HepG2 (cell line): ENCODE measurements around the gene NEU1. TPM values are rescaled to one million over a fixed set of nuclear protein-coding genes. Genes with fewer than 3 reads are reported as not detected.
"Not testable (repeated sequence)": the region's sequence is repeated elsewhere in the genome, so short reads cannot be mapped to it uniquely, and the experiment has no call there.

ENCODE experiments used
- ATAC-seq: fragments of 200-7000 bp; cut with Tn5 transposase; 3 replicates; pipeline ENCODE4 v1.9.1; 2020; ENCODE audit warnings: mild to moderate bottlenecking, moderate library complexity
- BruUV-seq: library from RNA; stranded (reverse); fragments of 400-500 nt; replicated peaks from 2 replicates; lab custom pipeline; 2021; lab: Mats Ljungman, UMichigan
- CTCF ChIA-PET: fragments of 300-600 bp; formaldehyde crosslinking; extraction: SDS; loops from one replicate; lab custom pipeline; 2021; ENCODE audit warnings: low total read pairs, inconsistent platforms, low intra/inter-chr PET ratio; lab: Yijun Ruan, JAX
- POLR2A ChIA-PET: fragments of 350-600 bp; sonication (Branson Sonifier 250); formaldehyde crosslinking; loops from one replicate; lab custom pipeline; 2020; ENCODE audit warnings: antibody characterized with exemption, inconsistent platforms; lab: Yijun Ruan, JAX
- DNase-seq: peaks from one replicate; pipeline ENCODE4 v3.0.0-alpha.2; 2015; ENCODE audit warnings: low spot score
- FAIRE-seq: peaks from 3 replicates; lab custom pipeline; 2011; peaks lifted over from hg19 to GRCh38; lab: Jason Lieb, UNC
- H2AFZ ChIP-seq: one replicate; pipeline ENCODE4 v1.6.1; 2011; ENCODE audit warnings: low read length, inconsistent platforms
- H3K27ac ChIP-seq: fragments of 300-600 bp; 3 replicates; pipeline ENCODE4 v1.8.0; 2011; ENCODE audit warnings: mixed run types, mild to moderate bottlenecking, mixed read lengths, low read length, inconsistent platforms; ENCODE audit not compliant: insufficient read depth; ENCODE audit errors: extremely low read length
- H3K27me3 ChIP-seq, 2 experiments: fragments of 200-600 bp in 1 of 2; 2 replicates in 1 of 2; 3 replicates in 1 of 2; pipeline versions ENCODE4 v1.6.0 to v1.8.0; 2011; ENCODE audit warnings: low read length in 2 of 2, mild to moderate bottlenecking in 2 of 2, moderate library complexity in 2 of 2, inconsistent platforms in 1 of 2; ENCODE audit not compliant: insufficient read depth in 2 of 2, control insufficient read depth in 1 of 2
- H3K36me3 ChIP-seq, 2 experiments: fragments of 200-600 bp in 1 of 2; replicated peaks in 1 of 2; 2 replicates in 1 of 2; 3 replicates in 1 of 2; pipeline versions ENCODE4 v1.5.1 to v1.8.0; 2011; ENCODE audit warnings: low read length in 2 of 2, inconsistent platforms in 1 of 2; ENCODE audit not compliant: insufficient read depth in 2 of 2, control insufficient read depth in 1 of 2
- H3K4me1 ChIP-seq: 2 replicates; pipeline ENCODE4 v1.5.1; 2012; ENCODE audit warnings: low read length, inconsistent platforms; ENCODE audit not compliant: insufficient read depth
- H3K4me2 ChIP-seq: 2 replicates; pipeline ENCODE4 v1.6.0; 2011; ENCODE audit warnings: low read depth, low read length, inconsistent platforms
- H3K4me3 ChIP-seq, 3 experiments: fragments of 200-600 bp in 1 of 3; sonication (generic), shearing (Covaris generic) in 1 of 3; replicated peaks in 1 of 3; 2 replicates each; pipeline ENCODE4 v1.5.1; 2011 to 2016; ENCODE audit warnings: low read length in 3 of 3, inconsistent platforms in 2 of 3, low read depth in 2 of 3, mild to moderate bottlenecking in 2 of 3, control low read depth in 1 of 3, mixed read lengths in 1 of 3; ENCODE audit not compliant: insufficient read depth in 1 of 3
- H3K79me2 ChIP-seq: one replicate; pipeline ENCODE4 v1.6.1; 2011; ENCODE audit warnings: low read length, inconsistent platforms; ENCODE audit not compliant: insufficient read depth
- H3K9ac ChIP-seq: 2 replicates; pipeline ENCODE4 v1.6.0; 2011; ENCODE audit warnings: mild to moderate bottlenecking, low read depth, low read length, inconsistent platforms; ENCODE audit not compliant: insufficient read depth
- H3K9me3 ChIP-seq: 2 replicates; pipeline ENCODE4 v1.5.1; 2012; ENCODE audit warnings: mild to moderate bottlenecking, low read length
- H4K20me1 ChIP-seq: 2 replicates; pipeline ENCODE4 v1.6.0; 2011; ENCODE audit warnings: inconsistent platforms, mild to moderate bottlenecking, low read length, moderate library complexity; ENCODE audit not compliant: insufficient read depth
- CEBPB ChIP-seq: IDR thresholded peaks from 2 replicates; pipeline ENCODE4 v1.6.1; 2011; ENCODE audit warnings: low read depth, low read length, improper control_type of control experiment, borderline replicate concordance
- DMTF1 ChIP-seq: sonication (generic); formaldehyde crosslinking; IDR thresholded peaks from 2 replicates; pipeline ENCODE4 v1.4.0; 2020; ENCODE audit warnings: mild to moderate bottlenecking, missing genetic modification reagents
- HOXD1 ChIP-seq: sonication (generic); formaldehyde crosslinking; IDR thresholded peaks from 2 replicates; pipeline ENCODE4 v1.5.0; 2020; ENCODE audit warnings: missing genetic modification reagents
- ISX ChIP-seq: sonication (generic); formaldehyde crosslinking; conservative IDR thresholded peaks from 2 replicates; pipeline ENCODE4 v1.5.0; 2020; ENCODE audit warnings: missing genetic modification reagents
- WGBS: methylation state at CpG from one replicate; pipeline ENCODE4 v1.1.6; 2017; ENCODE audit warnings: low lambda C conversion rate; 5-methylcytosine and 5-hydroxymethylcytosine counted together
- in situ Hi-C: cut with HindIII; loops from 2 replicates; pipeline ENCODE4 v1.10.0; 2017; ENCODE audit warnings: low pct_unique_long_range_greater_than_20kb; ENCODE audit not compliant: extremely low pct_ligation_motif_present
- intact Hi-C: fragments of 100-400 bp; cut with micrococcal nuclease; formaldehyde crosslinking; loops from one replicate; pipeline ENCODE4 v1.10.0; 2022; ENCODE audit not compliant: unreplicated experiment
- polyA plus RNA-seq, 8 experiments: library from polyadenylated mRNA; depleted of rRNA in 3 of 8; stranded (reverse) in 7 of 8; unstranded in 1 of 8; fragments of >200 nt; fragmentation: Illumina TruSeq in 4 of 8; extraction: Trizol in 4 of 8; gene quantifications; 2 replicates each; pipeline versions ENCODE4 v1.2.1 to v1.2.3, GENCODE V29; 2011 to 2016; ENCODE audit warnings: low read depth in 4 of 8, missing spikeins in 1 of 8, mixed read lengths in 1 of 8; ENCODE audit not compliant: insufficient read depth in 1 of 8
- total RNA-seq, 5 experiments: library from RNA; depleted of rRNA; stranded (reverse); fragments of >200 nt; fragmentation: Illumina TruSeq; extraction: Trizol; gene quantifications; 2 replicates each; pipeline ENCODE4 v1.2.3, GENCODE V29; 2016; ENCODE audit warnings: low read depth in 1 of 5

Gene NEU1
- total and polyA plus RNA-seq, 2 of the 13 experiments (the other 11 are each of a cell fraction or from before 2014, with no cell fraction given): 215 to 297 TPM

DNA sequence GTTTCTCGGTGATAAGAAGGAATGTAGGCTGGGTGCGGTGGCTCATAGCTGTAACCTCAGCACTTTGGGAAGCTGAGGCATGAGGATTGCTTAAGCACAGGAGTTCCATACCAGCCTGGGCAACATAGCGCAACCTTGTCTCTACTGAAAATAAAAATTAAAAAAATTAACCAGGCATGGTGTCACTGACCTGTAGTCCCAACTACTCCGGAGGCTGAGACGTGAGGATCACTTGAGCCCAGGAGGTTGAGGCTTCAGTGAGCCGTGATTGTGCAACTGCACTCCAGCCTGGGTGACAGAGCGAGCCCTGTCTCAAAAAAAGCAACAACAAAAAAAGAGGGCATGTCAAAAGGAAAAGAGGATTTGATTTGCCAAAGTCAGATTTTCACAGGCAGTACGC, 3.9 kb downstream of the NEU1 start:
- peaks cover 38% of the 10 kb centered on the region for H3K4me1 ChIP-seq
- 96% methylated on average over 8 of the region's 8 CpGs for WGBS
- no TSS peak for BruUV-seq
- in situ Hi-C loops: no loop called here
- H3K4me3 ChIP-seq: no peak overlapping the region
- H2AFZ ChIP-seq: no peak overlapping the region
- H3K79me2 ChIP-seq: peaks cover 25% of the 10 kb centered on the region
- H3K9ac ChIP-seq: no peak overlapping the region
- no peaks in the 10 kb centered on the region for H4K20me1 ChIP-seq
- H3K27ac ChIP-seq: no peak overlapping the region
- ATAC-seq (no peak), FAIRE-seq (no peak), DNase-seq (no peak)
- H3K36me3 ChIP-seq: peaks cover 8 to 33% of the 10 kb centered on the region in 2 experiments; a peak in 4 of 5 replicates
- H3K27me3 ChIP-seq: no peaks in the 10 kb centered on the region; a peak in 1 of 5 replicates
- no peak overlapping the region for H3K4me2 ChIP-seq
- ChIA-PET CTCF (no interaction called here), POLR2A (interaction anchor here (0.7 to 4.1 kb wide), 3 partner anchors 14 to 31 kb away, joined by 3 to 27 read pairs (median 4); partner anchors contain the start of gene HSPA1B)
- intact Hi-C loops: no loop called here
- TF ChIP-seq DMTF1 (CRISPR knock-in tag) (no peak), ISX (CRISPR knock-in tag) (no peak), CEBPB (peak; percentile 53; the same call in 1 of the 2 replicates), HOXD1 (CRISPR knock-in tag) (no peak)
- no peaks in the 10 kb centered on the region for H3K9me3 ChIP-seq

GRCh38 chr6:31857774-31858173, 4.8 kb downstream of the NEU1 start:
- H3K27ac ChIP-seq, H3K4me2 ChIP-seq, H3K4me3 ChIP-seq, H4K20me1 ChIP-seq, CTCF ChIA-PET, FAIRE-seq, H3K27me3 ChIP-seq, in situ Hi-C loops, intact Hi-C loops, H3K9me3 ChIP-seq, ATAC-seq, H2AFZ ChIP-seq, DNase-seq, BruUV-seq, H3K9ac ChIP-seq: not testable (repeated sequence)
- H3K79me2 ChIP-seq: peaks cover 24% of the 10 kb centered on the region
- H3K4me1 ChIP-seq: peaks cover 37% of the 10 kb centered on the region
- WGBS: 94% methylated on average over 8 of the region's 8 CpGs
- POLR2A ChIA-PET: interaction anchor here (1.2 to 4.1 kb wide), 3 partner anchors 8 to 62 kb away, joined by 4 to 27 read pairs (median 4); partner anchors contain the start of gene VARS1
- peaks cover 8 to 33% of the 10 kb centered on the region in 2 experiments; a peak in 4 of 5 replicates for H3K36me3 ChIP-seq
